HG02571 (cell line): ENCODE data around the gene LCN6.
"Not testable (repeated sequence)": the region's sequence is repeated elsewhere in the genome, so short reads cannot be mapped to it uniquely, and the experiment has no call there.

Experiments used
- ATAC-seq: cut with Tn5 transposase; IDR thresholded peaks from one replicate; pipeline ENCODE4 v1.9.1; 2021; ENCODE audit warnings: mild to moderate bottlenecking, moderate library complexity; ENCODE audit not compliant: unreplicated experiment

Gene LCN6

DNA sequence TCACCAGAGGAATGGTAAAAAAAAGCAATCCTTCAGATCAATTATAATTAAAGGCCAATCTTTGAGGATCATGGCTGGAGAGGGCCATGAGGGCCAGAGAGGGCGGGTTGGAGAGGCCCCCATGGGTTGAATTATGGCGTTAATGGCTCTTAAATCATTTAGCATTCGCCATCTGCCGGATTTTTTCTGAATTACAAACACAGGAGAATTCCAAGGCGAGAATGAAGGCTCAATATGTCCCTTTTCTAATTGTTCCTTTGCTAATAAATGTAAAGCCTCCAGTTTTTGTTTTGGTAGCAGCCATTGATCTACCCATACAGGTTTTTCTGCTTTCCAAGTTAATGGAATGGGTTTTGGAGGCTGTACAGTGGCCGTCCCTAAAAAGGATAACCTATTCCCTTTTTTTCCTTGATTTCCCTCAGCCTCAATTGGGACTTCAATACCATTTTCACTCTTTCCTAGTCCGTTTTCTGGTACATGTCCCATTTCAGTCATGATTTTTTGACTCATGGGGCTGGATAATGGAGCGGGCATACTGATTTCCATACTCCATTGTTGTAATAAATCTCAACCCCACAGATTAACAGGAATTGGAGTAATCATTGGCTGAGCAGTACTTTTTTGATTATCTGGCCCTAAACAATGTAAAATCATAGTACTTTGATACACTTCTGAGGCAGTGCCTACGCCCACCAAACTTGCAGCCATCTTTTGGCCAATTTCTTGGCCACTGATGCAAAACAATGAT, 36.1 kb upstream of the LCN6 start:
- ATAC-seq = no peak

DNA sequence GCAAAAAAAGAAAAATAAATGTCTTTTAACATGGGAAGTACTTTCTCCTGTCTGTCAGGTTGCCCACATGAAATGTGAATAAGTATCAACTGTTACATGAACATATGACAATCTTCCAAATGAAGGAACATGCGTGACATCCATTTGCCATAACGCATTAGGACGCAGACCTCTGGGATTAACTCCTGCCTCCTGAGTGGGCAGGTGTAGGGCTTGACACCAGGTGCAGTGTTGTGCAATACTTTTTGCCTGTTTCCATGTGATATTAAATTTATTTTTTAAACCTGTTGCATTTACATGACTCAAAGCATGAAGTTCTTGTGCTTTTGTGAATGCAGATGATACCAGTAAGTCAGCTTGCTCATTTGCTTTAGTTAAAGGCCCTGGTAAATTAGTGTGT, 34.1 kb upstream of the LCN6 start:
- ATAC-seq = no peak

DNA sequence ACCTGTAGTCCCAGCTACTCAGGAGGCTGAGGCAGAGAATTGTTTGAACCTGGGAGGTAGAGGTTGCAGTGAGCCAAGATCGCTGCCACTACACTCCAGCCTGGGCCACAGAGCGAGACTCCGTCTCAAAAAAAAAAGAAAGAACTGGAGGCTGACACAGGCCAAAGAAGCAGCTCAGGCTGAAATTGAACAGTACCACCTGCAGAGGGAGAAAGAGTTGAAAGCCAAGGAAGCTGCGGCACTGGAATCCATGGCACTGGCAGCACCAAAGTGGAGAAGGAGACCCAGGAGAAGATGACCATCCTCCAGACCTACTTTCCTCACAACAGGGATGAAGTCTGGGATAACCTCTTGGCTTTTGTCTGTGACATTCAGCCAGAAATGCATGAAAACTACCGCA, 31.5 kb upstream of the LCN6 start:
- no peak for ATAC-seq

GRCh38 chr9:136777359-136777758, 29.0 kb upstream of the LCN6 start:
- no peak for ATAC-seq

- ATAC-seq = no peak
These were observed 28.6 kb upstream of the LCN6 start for GRCh38 chr9:136776947-136777346.

DNA sequence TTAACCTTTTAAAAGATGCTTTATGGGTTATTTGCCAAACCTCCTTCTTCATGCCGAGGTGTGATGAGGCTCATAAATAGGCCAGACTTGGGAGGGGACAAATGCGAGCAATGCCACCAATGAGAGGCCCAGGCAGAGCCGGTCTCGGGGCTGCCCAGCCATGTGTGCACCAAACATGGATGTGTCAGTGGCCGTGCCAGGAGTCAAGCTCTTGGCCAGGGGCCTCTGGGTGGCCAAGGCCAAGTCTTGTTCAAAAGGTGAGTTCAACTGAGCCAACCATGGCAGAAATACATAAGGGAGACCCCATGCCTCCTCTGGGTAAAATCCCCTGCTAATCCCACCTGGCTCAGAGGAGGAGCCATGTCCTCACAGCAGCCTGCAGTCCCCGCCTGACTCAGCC, 26.9 kb upstream of the LCN6 start:
- no peak for ATAC-seq

DNA sequence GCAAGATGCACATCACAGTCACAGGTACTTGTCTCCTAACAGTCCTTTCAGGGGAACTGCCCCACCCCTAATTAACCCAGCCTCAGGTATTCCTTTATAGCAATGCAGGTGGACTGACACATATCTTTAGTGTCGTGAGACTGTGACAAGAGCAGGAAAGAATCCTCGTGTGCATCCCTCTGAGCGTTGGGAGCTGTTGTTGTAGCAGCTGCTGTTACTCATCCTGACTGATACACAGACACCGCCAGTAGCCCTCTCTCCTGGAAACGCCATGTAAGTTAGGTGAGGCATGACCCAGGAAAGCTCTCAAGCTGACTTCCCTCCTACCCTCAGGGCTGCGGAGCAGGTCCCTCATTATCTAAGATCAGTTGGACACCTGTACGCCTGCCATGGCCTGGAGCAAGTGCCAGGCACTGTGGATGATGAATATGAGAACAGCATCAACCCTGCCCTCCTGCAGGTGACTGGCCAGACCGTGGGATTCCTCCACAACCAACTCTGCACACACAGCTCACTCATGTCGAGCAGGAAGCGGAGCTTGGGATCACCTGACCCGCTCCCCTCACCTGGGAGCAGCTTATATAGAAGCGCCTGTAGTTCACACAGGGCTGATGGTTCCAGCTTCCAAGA, 26.2 kb upstream of the LCN6 start:
- no peak for ATAC-seq

- ATAC-seq = no peak
These were observed 25.2 kb upstream of the LCN6 start for GRCh38 chr9:136773386-136774044.

DNA sequence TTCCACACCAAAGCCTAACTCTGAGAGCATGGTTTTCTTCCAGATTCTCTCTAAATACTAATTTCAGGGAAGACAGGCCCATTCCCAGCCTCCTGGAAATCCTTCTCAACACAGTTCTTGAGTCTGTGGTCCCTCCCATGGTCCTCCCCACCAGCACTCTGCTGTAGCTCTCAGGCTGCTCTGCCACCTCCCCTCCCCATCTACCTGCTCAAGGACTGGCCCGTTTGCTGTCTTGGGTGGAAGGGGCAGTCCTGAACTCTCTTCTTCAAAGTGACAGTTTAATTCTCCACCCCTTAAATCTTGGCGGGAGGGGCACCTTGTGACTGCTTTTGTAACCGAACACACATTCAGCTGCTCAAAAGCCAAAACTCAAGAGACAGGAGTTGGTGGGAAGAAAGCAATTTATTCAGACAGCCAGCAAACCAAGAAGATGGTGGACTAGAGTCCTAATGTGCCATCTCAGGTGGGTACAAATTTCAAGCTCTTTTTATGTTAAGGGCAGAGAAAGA, 23.6 kb upstream of the LCN6 start:
- ATAC-seq = no peak

DNA sequence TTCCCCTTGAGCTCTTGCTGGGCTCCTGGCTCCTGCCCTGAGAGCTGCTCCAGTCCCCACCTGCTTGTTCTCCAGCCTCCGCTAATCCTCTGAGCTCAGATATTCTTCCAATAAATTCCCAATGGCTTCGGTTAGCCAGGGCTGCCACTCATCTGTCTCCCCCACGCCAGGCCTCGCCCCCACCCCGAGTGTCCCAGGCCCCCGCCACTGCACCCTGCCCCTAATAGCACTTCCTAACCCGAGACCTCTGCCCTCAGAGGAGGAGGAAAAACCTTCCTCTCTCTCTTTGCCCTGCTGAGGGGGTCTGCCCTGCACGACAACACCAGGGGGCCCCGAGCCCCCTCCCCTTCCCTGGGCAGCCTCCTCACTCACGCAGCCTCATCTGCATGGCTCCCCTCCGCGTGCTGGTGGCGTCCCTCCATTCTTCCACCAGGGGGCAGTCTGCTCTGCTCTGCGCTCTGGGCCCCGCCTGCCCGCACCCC, 21.4 kb upstream of the LCN6 start:
- ATAC-seq = no peak

- not testable (repeated sequence) for ATAC-seq
These were observed 18.2 kb upstream of the LCN6 start for GRCh38 chr9:136766410-136767120.

- not testable (repeated sequence) for ATAC-seq
These were observed 17.6 kb upstream of the LCN6 start for GRCh38 chr9:136765745-136766409.

DNA sequence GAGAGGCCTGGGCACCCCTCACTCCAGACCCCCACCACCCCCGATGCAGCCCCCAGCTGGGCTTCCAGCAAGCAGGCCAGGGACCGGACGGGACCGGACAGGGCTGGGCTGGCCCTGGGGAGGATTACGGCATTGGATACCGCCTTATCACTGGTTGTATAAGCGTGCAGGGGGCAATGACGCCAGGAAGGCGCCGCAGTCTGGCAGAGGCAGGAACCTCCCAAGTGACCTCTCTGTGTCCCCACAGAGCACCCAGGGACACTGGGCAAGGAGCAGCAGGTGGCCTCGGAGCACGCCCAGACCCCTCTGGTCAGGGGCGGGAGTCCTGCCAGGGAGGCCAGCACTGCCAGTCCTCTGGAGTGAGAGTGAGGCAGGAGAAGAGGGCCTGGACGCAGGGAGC, 16.7 kb upstream of the LCN6 start:
- no peak for ATAC-seq

- ATAC-seq = no peak
These were observed 16.1 kb upstream of the LCN6 start, which contains the start of gene LCN15 for GRCh38 chr9:136764301-136764891. Gene LCN15, minus strand, starts transcription at chr9:136764518. Its CDS starts 30 bp downstream, at chr9:136764488.

DNA sequence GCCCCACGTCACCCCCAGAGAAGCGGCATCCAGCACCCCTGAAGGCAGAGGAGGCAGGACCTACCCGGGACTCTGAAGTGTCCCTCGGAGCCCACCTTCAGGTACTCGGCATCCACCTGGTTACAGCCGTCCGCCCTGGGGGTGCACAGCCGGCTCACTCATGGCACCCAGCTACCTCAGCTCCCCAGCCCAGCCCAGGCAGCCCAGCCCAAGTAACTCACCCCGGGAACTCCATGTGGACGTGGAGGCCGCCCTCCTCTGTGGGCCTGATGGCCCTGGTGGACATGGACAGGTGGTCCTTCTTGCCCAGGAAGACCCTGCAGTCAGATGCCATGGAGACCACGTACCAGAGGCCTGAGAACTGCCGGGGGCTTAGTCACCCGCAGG, 15.3 kb upstream of the LCN6 start:
- no peak for ATAC-seq

GRCh38 chr9:136762915-136763648, 14.8 kb upstream of the LCN6 start:
- ATAC-seq = no peak

DNA sequence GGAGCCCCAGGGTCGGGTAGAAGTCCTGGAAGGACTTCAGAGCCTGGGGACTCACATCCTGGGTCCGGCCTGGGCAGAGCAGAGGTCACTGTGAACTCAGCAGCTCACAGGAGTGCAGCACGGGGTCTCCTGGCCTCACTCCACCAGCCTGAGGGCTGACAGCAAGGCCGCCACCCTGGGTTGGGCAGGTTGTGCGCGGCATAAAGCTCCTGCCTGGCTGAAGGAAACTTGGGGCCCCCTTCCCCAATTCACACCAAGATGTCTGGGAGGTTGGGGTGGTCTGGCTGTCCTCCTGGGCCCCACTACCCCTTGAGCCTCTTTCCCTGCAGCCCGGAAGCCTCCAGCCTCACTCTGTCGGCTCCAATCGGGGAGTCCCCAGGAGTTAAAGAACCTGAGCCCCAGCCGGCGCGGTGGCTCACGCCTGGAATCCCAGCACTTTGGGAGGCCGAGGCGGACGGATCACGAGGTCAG, 13.9 kb upstream of the LCN6 start:
- no peak for ATAC-seq

GRCh38 chr9:136761545-136761981, 13.2 kb upstream of the LCN6 start:
- no peak for ATAC-seq

DNA sequence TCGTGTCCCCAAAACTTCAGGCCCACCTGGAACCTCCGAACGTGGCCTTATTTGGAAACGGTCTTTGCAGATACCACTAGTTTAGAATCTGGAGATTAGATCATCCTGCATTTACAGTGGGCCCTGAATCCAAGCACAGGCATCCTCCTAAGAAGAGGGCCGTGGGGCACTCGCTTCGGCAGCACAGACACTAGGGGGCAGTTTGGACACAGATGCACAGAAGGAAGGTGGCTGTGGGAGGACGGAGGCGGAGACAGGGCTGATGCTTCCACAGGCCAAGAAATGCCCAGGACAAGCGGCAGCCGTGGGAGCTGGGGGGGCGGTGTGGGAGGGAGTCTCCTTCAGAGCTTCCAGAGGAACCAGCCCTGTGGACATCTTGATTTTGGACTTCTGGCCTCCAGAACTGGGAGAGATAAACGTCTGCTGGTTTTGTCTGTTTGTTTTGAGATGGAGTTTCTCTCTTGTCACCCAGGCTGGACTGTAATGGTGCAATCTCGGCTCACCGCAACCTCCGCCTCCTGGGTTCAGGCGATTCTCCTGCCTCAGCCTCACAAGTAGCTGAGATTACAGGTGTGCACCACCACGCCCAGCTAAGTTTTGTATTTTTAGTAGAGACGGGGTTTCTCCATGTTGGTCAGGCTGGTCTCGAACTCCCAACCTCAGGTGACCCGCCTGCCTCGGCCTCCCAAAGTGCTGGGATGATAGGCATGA, 12.7 kb upstream of the LCN6 start:
- not testable (repeated sequence) for ATAC-seq
